NCI-H2227 (cell line): ENCODE results near the gene RPS15A.
"Not testable (repeated sequence)": the region's sequence is repeated elsewhere in the genome, so short reads cannot be mapped to it uniquely, and the experiment has no call there.

Experiments
- DNase-seq: peaks from one replicate; lab custom pipeline; 2025; ENCODE audit not compliant: unreplicated experiment; lab: John Stamatoyannopoulos, UW

The RPS15A gene

DNA sequence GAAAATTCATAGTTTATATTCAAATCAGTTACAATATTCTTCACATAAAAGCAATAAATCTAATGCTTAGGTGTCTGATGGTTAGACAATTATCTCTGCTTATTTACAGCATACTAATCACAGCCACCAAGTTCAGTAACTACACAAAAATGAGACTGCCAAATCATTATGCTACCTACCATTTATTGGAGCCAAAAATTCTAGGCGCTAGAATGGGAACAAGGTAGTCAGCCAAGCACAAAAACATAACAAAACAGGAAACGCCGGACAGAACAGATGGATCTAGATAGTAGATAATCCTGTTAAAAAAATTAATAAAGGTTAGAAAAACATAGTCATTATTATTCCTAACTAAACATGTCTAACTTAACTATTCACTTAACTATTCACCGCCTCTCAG, 7.6 kb upstream of the RPS15A start:
- DNase-seq = no peak

DNA sequence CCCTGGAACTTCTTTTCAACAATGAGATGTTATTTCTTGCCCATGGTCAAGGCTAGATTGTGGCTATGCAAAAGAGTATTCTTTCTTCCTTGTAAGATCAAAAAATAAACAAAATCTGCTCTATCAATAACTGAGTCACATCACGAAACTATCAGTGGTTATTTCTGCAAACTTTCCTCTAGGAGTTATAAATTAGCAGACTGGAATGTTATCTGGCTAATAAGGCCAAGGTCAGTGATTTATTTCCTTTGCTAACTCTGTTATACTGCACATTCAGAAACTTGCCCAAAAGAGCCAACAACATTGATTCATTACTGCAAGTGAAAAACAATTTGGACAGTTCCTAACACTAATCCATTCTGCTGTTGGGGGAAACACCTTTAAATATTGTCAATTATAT, 6.2 kb upstream of the RPS15A start:
- no peak for DNase-seq

DNA sequence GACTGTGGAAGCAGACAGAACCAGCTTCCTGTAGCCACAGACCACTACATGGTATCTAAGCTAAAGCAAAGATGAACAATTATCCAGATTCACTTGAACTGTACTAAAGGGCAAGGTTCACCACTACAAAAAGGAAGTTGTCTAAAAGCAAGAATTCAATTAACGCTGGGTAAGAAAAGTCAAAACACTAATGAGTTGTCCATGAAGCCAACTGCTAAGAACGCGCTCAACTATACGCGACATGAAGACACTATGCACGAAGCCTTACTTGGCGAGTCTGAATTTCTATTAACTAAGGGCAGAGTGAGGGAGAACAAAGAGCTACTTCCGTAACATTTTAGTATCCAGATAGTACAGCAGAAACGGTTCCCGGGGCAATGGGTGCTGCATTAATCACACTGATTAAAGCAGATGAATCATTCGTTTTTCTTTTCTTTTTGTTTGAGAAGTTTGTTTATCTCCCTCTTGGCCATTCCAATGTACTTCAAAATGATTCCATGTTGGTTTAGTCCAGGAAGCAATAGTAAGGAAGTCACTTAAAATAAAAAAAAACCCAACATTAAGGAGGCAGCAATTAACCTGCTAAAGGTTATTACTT, 2.8 kb upstream of the RPS15A start:
- DNase-seq = no peak

DNA sequence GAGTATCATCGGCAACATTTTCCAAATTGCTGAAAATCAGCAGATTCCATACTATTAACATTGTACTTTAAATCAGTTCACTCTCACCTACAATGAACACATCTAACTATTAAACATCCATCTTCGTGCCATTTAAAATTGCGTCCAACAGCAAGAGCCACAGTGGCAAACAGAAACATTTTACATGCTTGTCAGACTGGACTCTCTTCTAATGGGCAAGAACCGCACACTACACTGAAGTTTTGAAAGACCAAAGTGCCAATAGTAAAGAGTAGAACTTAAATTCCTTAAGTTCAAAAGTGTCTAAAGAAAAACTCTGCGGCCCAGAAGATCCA, 652 bp downstream of the RPS15A start:
- DNase-seq = no peak

DNA sequence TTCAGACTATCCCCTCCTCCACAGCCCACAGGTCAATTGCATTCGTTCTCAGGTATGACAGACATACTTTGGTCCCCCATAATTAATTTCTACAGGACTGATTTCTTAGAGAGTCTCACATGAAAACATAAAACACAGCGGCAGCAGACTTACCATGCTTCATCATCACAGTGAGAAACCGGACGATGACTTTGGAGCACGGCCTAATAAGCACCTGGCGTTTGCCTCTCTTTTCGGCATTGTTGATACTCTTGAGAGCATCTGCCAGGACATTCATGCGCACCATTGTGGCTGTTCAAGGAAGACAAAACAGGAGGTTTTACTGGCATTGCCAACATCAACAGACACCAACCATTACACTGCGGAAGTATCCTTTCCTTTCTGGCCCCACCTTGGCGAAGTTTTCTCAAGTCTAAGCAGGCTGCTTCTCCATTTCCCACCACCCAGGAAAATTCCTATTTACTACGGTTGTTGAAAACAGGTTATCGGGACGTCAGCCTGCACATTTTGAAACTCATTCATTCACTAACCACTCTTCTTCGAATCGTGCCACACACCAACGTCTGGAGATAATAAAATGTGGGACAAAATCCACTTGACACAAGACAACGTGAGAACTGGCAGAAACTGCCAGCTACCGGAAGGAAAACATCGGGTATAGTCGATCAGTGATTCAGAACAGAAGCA, 1.2 kb downstream of the RPS15A start:
- no peak for DNase-seq

DNA sequence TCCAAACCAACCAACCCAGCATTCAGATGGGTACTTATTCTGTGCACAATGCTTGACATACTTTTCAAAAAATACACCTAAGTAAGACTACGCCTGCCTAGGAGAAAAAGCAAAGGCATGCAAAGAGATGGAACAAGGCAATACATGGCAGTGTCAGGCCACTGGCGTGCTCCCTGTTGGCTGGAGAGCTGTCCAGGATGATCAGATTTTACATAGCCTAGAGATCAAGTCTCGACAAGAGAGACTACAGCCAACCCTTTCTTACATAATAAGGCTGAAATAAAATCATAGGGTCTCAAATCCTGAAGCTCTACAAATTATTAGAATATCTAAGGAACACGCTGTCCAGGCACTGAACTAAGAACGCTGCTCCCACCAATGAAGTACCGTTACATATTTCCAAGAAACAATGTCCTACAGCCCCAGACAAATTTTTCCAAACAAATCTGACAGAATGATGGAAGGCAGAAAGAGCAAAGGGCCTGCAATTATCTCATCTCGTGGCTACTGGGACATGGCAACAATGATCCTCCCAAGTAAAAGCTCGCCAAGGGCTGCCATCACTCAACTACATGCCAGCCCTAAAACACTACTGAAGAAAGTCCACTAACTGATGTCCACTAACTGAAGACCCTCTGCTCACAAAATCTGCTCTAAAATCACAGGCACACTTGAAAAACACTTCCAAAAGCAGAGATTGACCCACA, 5.1 kb downstream of the RPS15A start:
- no peak for DNase-seq

DNA sequence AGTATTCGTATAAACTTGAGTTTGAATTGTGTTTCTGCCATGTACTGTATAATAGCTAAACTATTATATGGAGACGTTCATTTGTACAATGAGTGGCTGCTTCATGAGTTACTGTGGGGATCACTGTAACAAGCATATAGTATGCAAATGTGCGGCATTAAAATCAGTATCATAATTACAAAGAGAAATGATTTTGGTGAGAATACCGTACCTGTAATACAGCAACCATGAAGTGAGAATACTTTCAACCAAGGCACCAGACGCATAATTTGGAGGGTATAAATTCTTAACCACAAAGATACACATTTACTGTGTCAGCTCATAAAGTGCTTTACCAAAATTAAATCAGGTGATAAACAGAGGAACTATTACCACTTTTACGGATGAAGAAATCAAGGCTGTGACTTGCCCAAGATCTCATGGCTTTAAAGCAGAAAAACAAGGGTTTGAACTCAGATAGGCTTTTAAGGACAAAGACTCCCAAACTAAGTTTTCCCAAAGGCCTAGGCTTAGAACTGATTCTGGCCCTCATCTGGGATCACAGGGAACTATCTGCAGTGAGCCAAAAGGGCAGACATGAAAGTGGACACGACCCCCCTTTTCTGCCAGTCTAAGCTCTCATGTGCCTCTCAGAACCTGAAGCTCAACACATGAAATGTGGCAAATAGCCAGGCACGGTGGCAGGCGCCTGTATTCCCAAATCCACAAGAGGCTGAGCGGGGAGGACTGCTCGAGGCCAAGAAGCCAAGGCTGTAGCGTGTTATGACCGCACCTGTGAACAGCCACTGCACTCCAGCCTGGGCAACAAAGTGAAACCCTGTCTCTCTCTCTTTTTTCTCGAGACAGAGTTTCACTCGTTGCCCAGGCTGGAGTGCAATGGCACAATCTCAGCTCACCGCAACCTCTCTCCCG, 6.4 kb downstream of the RPS15A start:
- no peak for DNase-seq

DNA sequence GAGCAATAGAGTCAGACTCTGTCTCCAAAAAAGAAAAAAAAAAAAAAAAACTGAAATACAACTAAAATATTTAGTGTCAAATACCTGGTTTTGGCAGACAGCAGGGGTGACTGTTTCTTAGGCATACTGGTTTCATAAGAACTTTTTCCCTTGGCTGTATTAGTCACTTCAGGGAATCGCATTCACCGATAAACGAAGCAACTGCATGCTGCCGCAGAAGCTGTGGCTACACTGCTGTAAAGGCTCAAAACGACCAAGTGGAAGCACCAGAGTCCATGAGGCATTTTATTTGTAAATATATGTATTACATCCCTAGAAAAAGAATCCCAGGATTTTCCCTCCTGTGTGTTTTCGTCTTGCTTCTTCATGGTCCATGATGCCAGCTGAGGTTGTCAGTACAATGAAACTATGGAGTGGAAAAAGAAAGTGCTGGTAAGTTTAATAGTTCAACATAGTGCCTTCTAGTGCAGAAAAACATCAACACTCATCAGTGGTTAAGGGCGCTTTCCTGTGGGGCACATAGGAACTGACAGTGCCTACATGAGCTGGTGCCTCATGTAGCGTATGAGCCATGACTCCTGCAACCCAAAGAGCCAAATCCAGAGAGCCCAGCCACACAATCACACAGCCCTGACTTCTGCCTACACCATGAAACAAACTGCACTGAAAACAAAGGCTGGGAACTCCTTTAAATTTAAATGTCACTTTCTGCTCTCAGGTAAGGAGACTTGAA, 7.3 kb downstream of the RPS15A start:
- no peak for DNase-seq

DNA sequence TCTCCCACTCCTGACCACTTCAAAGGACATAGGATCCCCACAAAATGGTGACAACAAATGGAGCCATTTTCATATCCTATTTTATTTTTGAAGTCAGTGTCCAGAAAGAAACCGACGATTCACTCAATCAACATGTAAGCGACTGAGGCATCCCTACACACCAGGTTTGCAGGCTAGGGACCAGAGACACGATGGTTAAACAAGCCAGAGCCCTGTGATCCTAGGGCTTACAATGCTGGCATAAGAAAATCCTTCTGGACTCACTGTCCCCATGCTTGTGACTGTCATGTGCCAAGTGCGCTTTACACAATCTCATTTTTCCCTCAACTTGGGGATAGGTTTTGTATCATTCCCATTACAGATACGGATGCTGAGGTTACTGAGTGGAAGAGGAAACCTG, 8.9 kb downstream of the RPS15A start:
- not testable (repeated sequence) for DNase-seq

DNA sequence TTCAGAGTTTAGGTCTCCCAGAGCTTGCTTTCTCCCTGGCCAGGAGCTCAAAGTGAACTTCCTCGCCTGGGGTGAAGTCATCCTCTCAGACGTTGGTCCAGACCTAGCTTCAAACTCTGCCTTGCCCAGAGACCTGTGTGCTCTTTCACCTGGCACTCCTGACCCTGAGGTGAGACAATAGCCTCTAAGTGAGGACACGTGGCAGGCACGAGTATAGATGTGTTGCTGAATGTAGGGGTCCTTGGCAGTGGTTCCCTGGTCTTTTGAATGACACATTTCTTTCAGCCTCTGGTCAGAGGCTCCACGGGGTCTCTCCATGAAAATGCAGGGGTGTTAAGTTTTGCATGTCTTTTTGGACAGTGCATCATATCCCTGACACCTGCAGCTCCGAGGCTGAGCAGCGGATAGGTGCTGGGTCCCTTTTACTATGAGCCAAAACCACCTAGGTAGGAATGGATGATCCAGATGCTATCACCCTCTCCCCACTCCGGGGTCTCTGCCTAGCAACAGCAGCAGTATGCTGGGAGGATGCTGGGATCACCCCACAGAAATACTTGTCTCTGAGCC, 9.6 kb downstream of the RPS15A start:
- not testable (repeated sequence) for DNase-seq

DNA sequence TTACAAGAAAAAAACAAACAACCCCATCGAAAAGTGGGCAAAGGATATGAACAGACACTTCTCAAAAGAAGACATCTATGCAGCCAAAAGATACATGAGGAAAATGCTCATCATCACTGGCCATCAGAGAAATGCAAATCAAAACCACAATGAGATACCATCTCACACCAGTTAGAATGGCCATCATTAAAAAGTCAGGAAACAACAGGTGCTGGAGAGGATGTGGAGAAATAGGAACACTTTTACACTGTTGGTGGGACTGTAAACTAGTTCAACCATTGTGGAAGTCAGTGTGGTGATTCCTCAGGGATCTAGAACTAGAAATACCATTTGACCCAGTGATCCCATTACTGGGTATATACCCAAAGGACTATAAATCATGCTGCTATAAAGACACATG, 12.5 kb downstream of the RPS15A start:
- not testable (repeated sequence) for DNase-seq

DNA sequence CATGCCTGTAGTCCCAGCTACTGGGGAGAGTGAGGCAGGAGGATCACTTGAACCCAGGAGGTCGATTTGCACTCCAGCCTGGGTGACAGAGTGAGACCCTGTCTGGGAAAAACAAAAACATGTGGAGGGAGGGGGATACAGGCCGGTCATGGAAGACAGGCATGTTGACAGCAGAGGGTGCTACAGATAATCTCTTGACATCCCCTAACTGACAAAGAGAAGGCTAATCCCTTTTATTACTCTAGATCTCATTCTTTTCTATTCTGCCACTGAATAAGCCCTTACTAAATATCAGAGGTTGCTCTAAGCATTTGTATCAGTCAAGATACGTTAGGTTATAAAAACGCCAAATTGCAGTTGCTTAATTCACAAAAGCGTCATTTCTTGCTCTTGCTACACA, 13.8 kb downstream of the RPS15A start:
- DNase-seq = not testable (repeated sequence)

DNA sequence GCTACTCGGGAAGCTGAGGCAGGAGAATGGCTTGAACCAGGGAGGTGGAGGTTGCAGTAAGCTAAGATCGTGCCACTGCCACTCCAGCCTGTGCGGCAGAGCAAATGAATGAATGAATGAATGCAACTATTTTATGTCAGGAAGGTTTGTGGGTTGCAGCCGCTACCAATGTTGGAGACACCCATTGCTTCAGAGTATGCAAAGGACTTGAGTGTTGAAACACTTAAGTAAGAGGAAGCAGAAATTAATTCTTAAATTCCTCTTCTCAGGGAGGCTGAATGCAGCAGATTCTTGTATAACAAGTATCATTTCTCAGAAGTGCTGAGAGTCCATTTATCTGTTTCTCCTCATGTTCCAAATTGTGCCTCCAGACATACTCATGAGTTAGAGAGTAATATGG, 15.5 kb downstream of the RPS15A start:
- not testable (repeated sequence) for DNase-seq

DNA sequence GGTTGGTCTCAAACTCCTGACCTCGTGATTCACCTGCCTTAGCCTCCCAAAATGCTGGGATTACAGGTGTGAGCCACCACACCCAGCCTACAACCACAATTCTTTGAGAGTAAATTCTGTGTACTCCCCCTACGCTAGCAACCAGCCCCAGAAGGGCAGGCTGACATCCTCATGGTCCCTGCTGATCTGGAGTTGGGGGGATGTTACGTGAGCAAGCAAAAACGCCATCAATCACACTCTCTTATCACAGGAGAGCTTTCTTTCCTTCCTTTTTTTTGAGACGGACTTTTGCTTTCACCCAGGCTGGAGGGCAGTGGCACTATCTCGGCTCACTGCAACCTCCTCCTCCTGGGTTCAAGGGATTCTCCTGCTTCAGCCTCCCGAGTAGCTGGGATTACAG, 18.0 kb downstream of the RPS15A start:
- not testable (repeated sequence) for DNase-seq

DNA sequence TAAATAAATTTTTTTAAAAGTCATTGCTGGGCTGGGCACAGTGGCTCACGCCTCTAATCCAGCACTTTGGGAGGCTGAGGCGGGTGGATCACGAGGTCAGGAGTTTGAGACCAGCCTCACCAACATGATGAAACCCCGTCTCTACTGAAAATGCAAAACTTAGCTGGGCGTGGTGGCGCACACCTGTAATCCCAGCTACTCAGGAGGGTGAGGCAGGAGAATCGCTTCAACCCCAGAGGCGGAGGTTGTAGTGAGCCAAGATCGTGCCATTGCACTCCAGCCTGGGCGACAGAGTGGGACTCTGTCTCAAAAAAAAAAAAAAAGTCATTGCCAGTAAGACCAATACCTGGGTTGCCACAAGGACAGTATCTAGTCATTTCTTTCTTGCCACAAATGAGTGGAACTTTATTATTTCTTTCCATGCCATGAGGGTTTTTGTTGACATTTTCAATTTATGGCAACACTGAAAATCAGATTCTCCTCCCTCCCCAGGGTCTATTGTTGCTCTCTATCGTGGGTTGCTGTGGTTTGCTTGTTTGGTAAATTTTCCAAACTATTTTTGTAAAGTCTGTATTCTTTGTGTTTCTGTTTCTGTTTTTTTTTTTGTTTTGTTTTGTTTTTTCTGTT, 19.7 kb downstream of the RPS15A start:
- DNase-seq = not testable (repeated sequence)

DNA sequence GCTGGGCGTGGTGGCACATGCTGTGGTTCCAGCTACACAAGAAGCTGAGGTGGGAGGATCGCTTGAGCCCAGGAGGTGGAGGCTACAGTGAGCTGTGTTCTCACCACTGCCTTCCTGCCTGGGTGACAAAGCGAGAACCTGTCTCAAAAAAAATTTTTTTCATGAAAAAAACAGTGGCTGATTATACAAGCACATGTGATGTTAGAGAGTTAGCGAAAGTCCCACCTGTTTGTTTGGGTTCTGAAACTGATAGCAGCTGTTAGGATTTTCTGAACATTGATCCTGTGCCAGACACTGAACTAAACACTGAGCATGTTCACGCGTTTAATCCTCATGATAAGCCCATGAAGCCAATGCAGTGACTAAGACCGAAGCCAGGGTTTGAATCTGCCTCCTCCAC, 22.9 kb downstream of the RPS15A start:
- not testable (repeated sequence) for DNase-seq

DNA sequence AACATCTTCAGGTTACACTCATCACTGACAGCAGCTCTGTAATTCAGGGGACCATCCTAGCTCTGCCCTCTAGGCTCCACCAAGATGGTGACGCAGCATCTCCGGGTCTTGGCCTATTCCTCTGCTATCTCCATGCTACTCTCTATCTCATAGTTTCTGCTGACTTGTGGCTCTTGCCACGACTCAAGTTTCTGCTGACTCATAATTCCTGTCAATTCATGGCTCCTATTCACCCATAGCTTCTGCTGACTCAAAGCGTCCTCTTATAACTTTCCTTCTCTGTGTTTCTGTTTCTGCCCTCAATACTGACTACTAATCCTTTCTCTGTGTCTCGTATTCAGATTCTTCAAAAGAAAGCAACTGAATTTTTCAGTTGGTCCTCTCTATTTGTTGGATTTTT, 27.4 kb downstream of the RPS15A start:
- not testable (repeated sequence) for DNase-seq

DNA sequence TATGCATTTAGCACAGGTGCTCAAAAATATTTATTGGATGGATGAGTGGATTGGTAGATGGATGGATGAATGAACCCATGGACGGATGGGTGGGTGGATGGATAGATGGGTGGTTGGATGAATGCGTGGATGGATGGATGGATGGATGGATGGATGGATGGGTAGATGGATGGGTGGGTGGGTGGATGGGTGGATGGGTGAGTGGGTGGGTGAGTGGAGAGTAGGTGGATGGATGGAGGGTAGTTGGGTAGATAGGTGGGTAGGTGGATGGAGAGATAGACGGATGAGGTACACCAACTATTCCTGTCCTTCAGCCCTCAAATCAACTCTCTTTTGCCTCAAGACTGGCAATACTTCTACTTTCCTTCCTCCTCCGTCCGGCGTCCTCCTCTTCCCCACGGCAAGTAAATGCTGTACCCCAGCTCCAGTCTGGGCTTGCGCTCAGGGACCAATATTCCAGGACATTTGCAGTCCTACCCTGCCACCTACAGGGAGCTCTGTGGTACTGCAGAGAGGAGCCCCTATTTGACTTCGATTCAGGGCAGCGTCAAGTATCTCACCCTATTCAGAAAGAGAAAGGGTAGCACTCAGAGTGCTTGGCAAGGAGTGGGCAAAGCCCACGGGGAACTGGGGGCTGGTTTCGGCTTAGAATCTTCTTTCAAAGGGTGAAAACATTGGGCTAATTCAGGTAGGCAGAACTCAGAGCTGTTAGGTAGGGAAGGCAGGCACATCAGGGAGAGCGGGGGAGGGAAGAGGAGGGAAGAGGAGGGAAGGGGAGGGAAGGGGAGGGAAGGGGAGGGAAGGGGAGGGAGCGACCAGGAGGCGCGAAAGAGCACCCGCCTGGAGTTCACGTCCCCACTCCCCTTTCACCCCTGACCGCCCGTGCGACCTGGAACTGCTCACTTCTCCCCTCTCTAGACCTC, 30.3 kb downstream of the RPS15A start:
- peak; percentile 74 for DNase-seq
